Mesenchymal stem cell (in vitro differentiated cells and primary cell): ENCODE measurements around the gene FARS2.

Experiments
- DNase-seq: peaks from one replicate; pipeline ENCODE4 v3.0.0-alpha.2; 2013
- H2AFZ ChIP-seq: one replicate; pipeline ENCODE4 v1.6.1; 2013; ENCODE audit warnings: low read depth, mild to moderate bottlenecking, control low read depth, inconsistent platforms, low read length, moderate library complexity
- H2AK5ac ChIP-seq: 2 replicates; pipeline ENCODE4 v1.6.1; 2013; ENCODE audit warnings: low read length, moderate library complexity, mild to moderate bottlenecking, inconsistent platforms; ENCODE audit not compliant: severe bottlenecking
- H2BK120ac ChIP-seq: one replicate; pipeline ENCODE4 v1.6.1; 2013; ENCODE audit warnings: low read depth, mild to moderate bottlenecking, inconsistent platforms, low read length, moderate library complexity
- H2BK12ac ChIP-seq, 2 experiments: one replicate each; pipeline ENCODE4 v1.6.1; 2013; ENCODE audit warnings: inconsistent platforms in 2 of 2, low read length in 2 of 2, mild to moderate bottlenecking in 2 of 2, moderate library complexity in 2 of 2, control low read depth in 1 of 2
- H2BK15ac ChIP-seq: one replicate; pipeline ENCODE4 v1.6.1; 2013; ENCODE audit warnings: mild to moderate bottlenecking, low read depth, inconsistent platforms; ENCODE audit not compliant: poor library complexity, severe bottlenecking
- H2BK5ac ChIP-seq: 2 replicates; pipeline ENCODE4 v1.6.1; 2013; ENCODE audit warnings: low read depth, mild to moderate bottlenecking, low read length, control low read depth, inconsistent platforms; ENCODE audit not compliant: poor library complexity, severe bottlenecking
- H3K14ac ChIP-seq, 2 experiments: one replicate each; pipeline ENCODE4 v1.6.1; 2013; ENCODE audit warnings: inconsistent platforms in 2 of 2, low read length in 2 of 2, control low read depth in 1 of 2, mild to moderate bottlenecking in 1 of 2, moderate library complexity in 1 of 2
- H3K18ac ChIP-seq, 2 experiments: one replicate each; pipeline ENCODE4 v1.6.1; 2013; ENCODE audit warnings: inconsistent platforms in 2 of 2, low read length in 2 of 2, control low read depth in 1 of 2, low read depth in 1 of 2, mild to moderate bottlenecking in 1 of 2
- H3K23ac ChIP-seq, 2 experiments: one replicate each; pipeline ENCODE4 v1.6.1; 2013; ENCODE audit warnings: inconsistent platforms in 2 of 2, low read length in 2 of 2, mild to moderate bottlenecking in 2 of 2, moderate library complexity in 2 of 2, control low read depth in 1 of 2
- H3K27ac ChIP-seq: 2 replicates; pipeline ENCODE4 v1.5.1; 2013; ENCODE audit warnings: mild to moderate bottlenecking, moderate library complexity, low read length, control low read depth, inconsistent platforms; ENCODE audit not compliant: poor library complexity, severe bottlenecking
- H3K27me3 ChIP-seq, 2 experiments: 2 replicates each; pipeline versions ENCODE4 v1.6.1 to v1.7.0; 2013; ENCODE audit warnings: low read length in 2 of 2, mild to moderate bottlenecking in 2 of 2, moderate library complexity in 2 of 2, control low read depth in 1 of 2, inconsistent platforms in 1 of 2; ENCODE audit not compliant: control insufficient read depth in 1 of 2, insufficient read depth in 1 of 2
- H3K36me3 ChIP-seq, 2 experiments: 2 replicates each; pipeline versions ENCODE4 v1.6.1 to v1.7.0; 2013; ENCODE audit warnings: low read length in 2 of 2, control low read depth in 1 of 2, inconsistent platforms in 1 of 2, low read depth in 1 of 2, mild to moderate bottlenecking in 1 of 2; ENCODE audit not compliant: insufficient read depth in 2 of 2, control insufficient read depth in 1 of 2
- H3K4ac ChIP-seq, 2 experiments: one replicate each; pipeline ENCODE4 v1.6.1; 2013; ENCODE audit warnings: inconsistent platforms in 2 of 2, low read length in 2 of 2, mild to moderate bottlenecking in 2 of 2, moderate library complexity in 2 of 2, control low read depth in 1 of 2, low read depth in 1 of 2
- H3K4me1 ChIP-seq: 2 replicates; pipeline ENCODE4 v1.6.1; 2013; ENCODE audit warnings: low read depth, low read length, control low read depth; ENCODE audit not compliant: control insufficient read depth, insufficient read depth
- H3K4me2 ChIP-seq: 2 replicates; pipeline ENCODE4 v1.6.1; 2013; ENCODE audit warnings: low read length, mild to moderate bottlenecking, inconsistent platforms; ENCODE audit not compliant: poor library complexity, severe bottlenecking
- H3K4me3 ChIP-seq, 2 experiments: 2 replicates each; pipeline versions ENCODE4 v1.5.1 to v1.7.0; 2013; ENCODE audit warnings: low read length in 2 of 2, mild to moderate bottlenecking in 2 of 2, control low read depth in 1 of 2, low read depth in 1 of 2; ENCODE audit not compliant: insufficient read depth in 1 of 2
- H3K79me1 ChIP-seq: replicated peaks from 2 replicates; pipeline ENCODE4 v1.6.1; 2013; ENCODE audit warnings: mild to moderate bottlenecking, control low read depth, low read length, inconsistent platforms; ENCODE audit not compliant: poor library complexity, severe bottlenecking
- H3K9ac ChIP-seq: 2 replicates; pipeline ENCODE4 v1.7.0; 2013; ENCODE audit warnings: mild to moderate bottlenecking, low read length, moderate library complexity
- H3K9me3 ChIP-seq: 2 replicates; pipeline ENCODE4 v1.7.0; 2013; ENCODE audit warnings: mild to moderate bottlenecking, low read length; ENCODE audit not compliant: control insufficient read depth
- H4K8ac ChIP-seq: one replicate; pipeline ENCODE4 v1.6.1; 2013; ENCODE audit warnings: inconsistent platforms, mild to moderate bottlenecking, low read length, moderate library complexity
- H4K91ac ChIP-seq: one replicate; pipeline ENCODE4 v1.6.1; 2013; ENCODE audit warnings: mild to moderate bottlenecking, low read length, inconsistent platforms
- WGBS: methylation state at CpG from one replicate; pipeline ENCODE4 v1.1.7; 2013; ENCODE audit warnings: mixed read lengths; 5-methylcytosine and 5-hydroxymethylcytosine counted together

FARS2 gene

GRCh38 chr6:5632348-5632935 is 371.1 kb downstream of the FARS2 start:
- H3K27me3 ChIP-seq, result no peaks in the 10 kb centered on the region
- no peak overlapping the region for H2BK12ac ChIP-seq
- H3K14ac ChIP-seq, result no peak overlapping the region
- no peaks in the 10 kb centered on the region for H3K4me1 ChIP-seq
- H3K4me2 ChIP-seq, result no peak overlapping the region
- no peaks in the 10 kb centered on the region for H3K9me3 ChIP-seq
- peaks cover 0 to 6% of the 10 kb centered on the region in 2 experiments for H3K36me3 ChIP-seq
- no peak overlapping the region for H3K23ac ChIP-seq
- no peak overlapping the region for H3K4ac ChIP-seq
- no peak overlapping the region for H4K91ac ChIP-seq
- peaks cover 2% of the 10 kb centered on the region for H3K79me1 ChIP-seq
- WGBS, result 98% methylated on average over 5 of the region's 7 CpGs
- no peak overlapping the region for H3K4me3 ChIP-seq
- no peak overlapping the region for H2BK5ac ChIP-seq
- no peak overlapping the region for H2AFZ ChIP-seq
- H3K18ac ChIP-seq, result no peak overlapping the region
- no peak overlapping the region for H2AK5ac ChIP-seq
- no peak for DNase-seq
- no peak overlapping the region for H3K9ac ChIP-seq
- H3K27ac ChIP-seq, result no peak overlapping the region
- H2BK15ac ChIP-seq, result no peak overlapping the region
- H2BK120ac ChIP-seq, result no peak overlapping the region
- no peak overlapping the region for H4K8ac ChIP-seq

- no peak overlapping the region for H3K18ac ChIP-seq
- no peak overlapping the region for H3K4me3 ChIP-seq
- no peak overlapping the region for H3K14ac ChIP-seq
- H2BK120ac ChIP-seq, result no peak overlapping the region
- no peak overlapping the region for H2BK12ac ChIP-seq
- H3K27ac ChIP-seq, result no peak overlapping the region
- 86% methylated on average over 3 of the region's 4 CpGs for WGBS
- H3K9ac ChIP-seq, result no peak overlapping the region
- H3K4ac ChIP-seq, result no peak overlapping the region
- H3K23ac ChIP-seq, result no peak overlapping the region
- no peak for DNase-seq
- H3K79me1 ChIP-seq, result no peaks in the 10 kb centered on the region
- no peak overlapping the region for H3K4me2 ChIP-seq
- H4K91ac ChIP-seq, result no peak overlapping the region
- H2BK15ac ChIP-seq, result no peak overlapping the region
- H2AFZ ChIP-seq, result no peak overlapping the region
- H3K9me3 ChIP-seq, result no peaks in the 10 kb centered on the region
- H2AK5ac ChIP-seq, result no peak overlapping the region
- no peak overlapping the region for H4K8ac ChIP-seq
- H2BK5ac ChIP-seq, result no peak overlapping the region
- H3K4me1 ChIP-seq, result no peaks in the 10 kb centered on the region
- no peaks in the 10 kb centered on the region for H3K27me3 ChIP-seq
- no peaks in the 10 kb centered on the region for H3K36me3 ChIP-seq
Observed at GRCh38 chr6:5634525-5634924, 373.2 kb downstream of the FARS2 start.

GRCh38 chr6:5636210-5637030 is 375.1 kb downstream of the FARS2 start:
- no peak overlapping the region for H2AFZ ChIP-seq
- no peak overlapping the region for H2BK12ac ChIP-seq
- no peak overlapping the region for H3K4me2 ChIP-seq
- no peak overlapping the region for H2BK15ac ChIP-seq
- no peak overlapping the region for H3K14ac ChIP-seq
- H2BK5ac ChIP-seq, result no peak overlapping the region
- no peaks in the 10 kb centered on the region for H3K27me3 ChIP-seq
- no peak for DNase-seq
- no peaks in the 10 kb centered on the region for H3K4me1 ChIP-seq
- H3K4me3 ChIP-seq, result no peak overlapping the region
- H3K23ac ChIP-seq, result no peak overlapping the region
- H4K8ac ChIP-seq, result no peak overlapping the region
- peaks cover 11% of the 10 kb centered on the region for H3K9me3 ChIP-seq
- WGBS, result 98% methylated on average over 16 of the region's 16 CpGs
- no peak overlapping the region for H3K4ac ChIP-seq
- no peaks in the 10 kb centered on the region for H3K79me1 ChIP-seq
- no peak overlapping the region for H3K27ac ChIP-seq
- no peak overlapping the region for H3K18ac ChIP-seq
- no peak overlapping the region for H2BK120ac ChIP-seq
- no peak overlapping the region for H2AK5ac ChIP-seq
- H3K9ac ChIP-seq, result no peak overlapping the region
- H4K91ac ChIP-seq, result no peak overlapping the region
- H3K36me3 ChIP-seq, result no peaks in the 10 kb centered on the region

DNA sequence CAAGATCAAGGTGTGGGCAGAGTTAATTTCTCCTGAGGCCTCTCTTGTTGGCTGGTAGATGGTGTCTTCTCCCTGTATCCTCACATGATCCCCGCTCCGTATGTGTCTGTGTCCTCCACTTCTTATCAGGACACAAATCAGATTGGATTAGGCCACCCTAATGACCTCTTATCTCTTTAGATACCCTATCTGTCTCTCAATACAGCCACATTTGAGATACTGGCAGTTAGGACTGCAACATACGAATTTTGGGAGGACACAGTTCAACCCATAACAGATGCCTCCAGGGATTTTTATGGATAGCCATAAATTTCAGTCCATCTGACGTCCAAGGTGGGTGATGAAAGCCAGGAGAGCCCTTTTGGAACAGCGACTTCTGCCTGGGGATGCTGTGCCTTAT is 376.4 kb downstream of the FARS2 start:
- H3K4me2 ChIP-seq, result no peak overlapping the region
- no peak overlapping the region for H3K14ac ChIP-seq
- no peaks in the 10 kb centered on the region for H3K36me3 ChIP-seq
- H4K8ac ChIP-seq, result no peak overlapping the region
- WGBS, result 79% methylated on average over 4 of the region's 5 CpGs
- no peak overlapping the region for H2BK15ac ChIP-seq
- H2BK5ac ChIP-seq, result no peak overlapping the region
- H2AFZ ChIP-seq, result no peak overlapping the region
- H3K9ac ChIP-seq, result no peak overlapping the region
- no peak overlapping the region for H2BK12ac ChIP-seq
- no peaks in the 10 kb centered on the region for H3K4me1 ChIP-seq
- H3K18ac ChIP-seq, result no peak overlapping the region
- H3K9me3 ChIP-seq, result peaks cover 11% of the 10 kb centered on the region
- H3K27me3 ChIP-seq, result no peaks in the 10 kb centered on the region
- no peak overlapping the region for H2AK5ac ChIP-seq
- no peak overlapping the region for H3K4me3 ChIP-seq
- H3K4ac ChIP-seq, result no peak overlapping the region
- H3K27ac ChIP-seq, result no peak overlapping the region
- no peaks in the 10 kb centered on the region for H3K79me1 ChIP-seq
- DNase-seq, result no peak
- no peak overlapping the region for H3K23ac ChIP-seq
- H4K91ac ChIP-seq, result no peak overlapping the region
- H2BK120ac ChIP-seq, result no peak overlapping the region
